CD4-positive, alpha-beta T cell treated with Interleukin-17A for 4 hours (primary cell): ENCODE results near the gene PLA2G15.

Source experiments
- DNase-seq: peaks from one replicate; pipeline ENCODE4 v3.0.0-alpha.2; 2020; ENCODE audit warnings: mixed read lengths

The PLA2G15 gene

GRCh38 chr16:68299571-68300453 is 54.6 kb downstream of the PLA2G15 start:
- no peak for DNase-seq

GRCh38 chr16:68300734-68301459 is 55.7 kb downstream of the PLA2G15 start:
- no peak for DNase-seq

- no peak for DNase-seq
These were observed 61.5 kb downstream of the PLA2G15 start for GRCh38 chr16:68306633-68307032.

GRCh38 chr16:68309799-68310198 is 64.6 kb downstream of the PLA2G15 start:
- peak; percentile 29 for DNase-seq

- no peak for DNase-seq
These were observed 65.2 kb downstream of the PLA2G15 start for GRCh38 chr16:68310437-68310773.
